Measurements from ENCODE around the gene PRR13.
"Not testable (repeated sequence)": the region's sequence is repeated elsewhere in the genome, so short reads cannot be mapped to it uniquely, and the experiment has no call there.

Gene PRR13

DNA sequence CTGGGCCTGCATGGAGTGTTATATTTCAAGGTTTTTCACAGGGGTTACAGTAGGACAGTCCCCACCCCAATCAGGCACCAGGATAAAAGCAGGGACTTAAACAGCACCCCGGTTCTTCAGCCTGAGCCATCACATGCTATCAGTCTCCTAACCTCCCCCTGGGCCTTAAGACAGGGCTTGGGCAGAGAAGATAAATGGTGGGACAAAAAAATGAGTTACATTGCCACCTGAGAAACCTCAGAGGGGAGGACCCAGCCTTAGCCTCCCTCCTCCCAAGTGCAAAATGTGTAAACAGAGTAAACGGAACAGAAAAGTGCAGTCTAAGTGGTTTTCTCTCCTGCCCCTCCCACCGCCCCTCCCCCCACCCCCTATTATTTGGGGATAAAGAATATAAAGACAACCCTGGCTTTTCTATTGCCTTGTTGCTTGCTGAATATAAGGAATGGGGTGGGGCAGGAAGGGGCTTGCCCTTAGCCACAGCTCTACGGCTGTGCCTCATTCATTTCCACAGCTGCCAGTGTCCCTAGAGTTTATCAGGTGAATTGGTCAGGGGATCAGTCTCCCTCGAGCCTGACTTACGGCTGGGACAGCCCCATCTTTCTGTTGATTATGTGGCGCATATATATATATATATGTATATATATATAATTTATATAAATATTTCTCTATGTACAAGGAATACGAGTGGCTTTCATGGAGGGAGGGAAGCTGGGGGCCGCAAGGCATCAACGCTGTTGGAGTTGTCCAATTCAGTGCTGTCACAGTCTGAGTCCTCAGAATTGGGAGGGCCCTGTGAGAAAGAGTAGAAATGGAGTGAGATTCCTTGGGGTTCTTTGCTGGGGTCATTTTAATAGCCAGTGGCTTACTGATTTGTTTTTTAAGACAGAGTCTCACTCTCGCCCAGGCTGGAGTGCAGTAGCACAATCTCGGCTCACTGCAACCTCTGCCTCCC lies 39.2 kb downstream of the PRR13 start:
- FAIRE-seq (no peak), DNase-seq (ENCODE audit: insufficient read length) (no peak)
- TF ChIP-seq TAF1 (IDR thresholded peaks at IDR 0.05; ENCODE audit: borderline replicate concordance, low read depth, low read length) (no peak), POLR2A (IDR thresholded peaks at IDR 0.05; ENCODE audit: low read depth, low read length) (peak; percentile 26; the same call in 1 of the 2 replicates), POLR2AphosphoS5 (IDR thresholded peaks at IDR 0.05; ENCODE audit: low read depth, low read length) (peak; percentile 53)

DNA sequence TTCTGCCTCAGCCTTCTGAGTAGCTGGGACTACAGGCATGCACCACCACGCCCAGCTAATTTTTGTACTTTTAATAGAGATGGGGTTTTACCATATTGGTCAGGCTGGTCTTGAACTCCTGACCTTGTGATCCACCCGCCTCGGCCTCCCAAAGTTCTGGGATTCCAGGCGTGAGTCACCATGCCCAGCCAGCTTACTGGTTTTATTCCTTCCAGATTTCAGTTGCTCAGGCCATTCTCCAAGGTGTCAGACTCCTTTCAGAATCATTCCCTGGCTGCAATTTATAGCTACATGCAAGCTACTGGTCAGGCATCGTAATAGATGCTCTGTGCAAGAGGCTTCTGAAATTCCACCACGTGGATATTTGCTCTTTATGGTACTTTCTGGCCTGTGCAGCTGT lies 39.9 kb downstream of the PRR13 start:
- not testable (repeated sequence) for FAIRE-seq; DNase-seq (ENCODE audit: insufficient read length)

DNA sequence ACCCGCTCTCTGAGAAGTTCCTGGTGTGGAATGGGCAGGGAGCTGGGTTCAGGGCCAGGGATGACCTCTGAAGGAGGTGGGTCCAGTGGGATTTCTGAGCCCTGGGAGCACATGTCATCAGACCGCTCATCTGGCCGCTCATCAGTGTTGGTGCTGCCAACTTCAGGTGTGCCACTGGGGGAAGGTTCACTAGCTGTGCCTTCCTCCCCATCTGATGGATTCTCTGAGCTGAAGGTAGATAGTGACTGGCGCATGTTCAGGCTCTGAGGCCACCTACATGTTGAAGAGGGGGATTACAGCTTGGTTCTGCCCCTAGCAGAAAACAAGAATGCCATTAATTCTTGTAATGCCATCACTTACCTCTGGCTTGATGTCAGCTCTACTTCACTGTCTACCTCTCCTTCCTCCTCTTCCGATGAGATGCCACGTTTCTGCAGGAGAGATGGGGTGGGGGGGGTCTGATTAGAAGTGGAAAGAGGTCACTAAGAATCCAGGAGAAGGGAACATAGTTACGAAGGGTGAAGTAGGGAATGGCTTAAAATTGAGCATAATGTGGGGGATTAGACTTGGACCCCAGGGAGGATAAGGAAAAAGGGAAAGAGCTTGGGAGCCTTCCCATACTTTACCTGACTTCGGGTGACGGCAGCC lies 40.5 kb downstream of the PRR13 start:
- TF ChIP-seq POLR2AphosphoS5 (IDR thresholded peaks at IDR 0.05; ENCODE audit: low read depth, low read length) (0 out of 2 replicates have a peak, but pooled peaks have one; percentile 21), TAF1 (IDR thresholded peaks at IDR 0.05; ENCODE audit: borderline replicate concordance, low read depth, low read length) (no peak), POLR2A (IDR thresholded peaks at IDR 0.05; ENCODE audit: low read depth, low read length) (peak; percentile 57)
- FAIRE-seq: no peak
- no peak for DNase-seq (ENCODE audit: insufficient read length)

DNA sequence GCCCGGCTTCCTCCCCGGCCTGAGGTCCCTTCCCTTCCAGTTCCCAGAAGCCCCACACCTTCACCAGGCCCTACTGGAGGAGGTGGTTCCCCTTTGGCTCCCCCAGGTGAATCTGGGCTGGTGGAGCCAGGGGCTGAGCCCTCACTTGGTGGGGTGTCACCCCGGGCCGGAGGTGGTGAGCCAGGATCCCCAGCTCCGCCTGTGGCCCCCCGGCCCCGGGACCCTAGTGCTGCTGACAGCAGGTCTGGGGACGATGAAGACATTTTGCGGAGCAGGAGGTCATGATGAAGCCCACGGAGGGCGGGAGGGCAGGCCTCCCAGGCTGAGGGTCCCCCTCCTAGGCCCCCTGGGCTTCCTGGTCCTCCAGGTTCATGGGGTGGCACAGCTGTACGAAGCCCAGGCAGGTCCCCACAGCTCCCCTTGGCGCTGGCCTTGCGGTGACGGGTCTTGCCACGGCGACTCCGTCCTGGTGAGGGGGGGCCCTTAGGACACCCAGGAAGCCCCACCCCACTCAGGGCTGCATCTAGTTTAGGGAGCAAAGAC lies 41.2 kb downstream of the PRR13 start:
- DNase-seq (ENCODE audit: insufficient read length) (no peak), FAIRE-seq (no peak)
- TF ChIP-seq POLR2AphosphoS5 (IDR thresholded peaks at IDR 0.05; ENCODE audit: low read depth, low read length): peak; percentile 68
- TF ChIP-seq POLR2A (IDR thresholded peaks at IDR 0.05; ENCODE audit: low read depth, low read length): no peak; the same call in 1 of the 2 replicates

DNA sequence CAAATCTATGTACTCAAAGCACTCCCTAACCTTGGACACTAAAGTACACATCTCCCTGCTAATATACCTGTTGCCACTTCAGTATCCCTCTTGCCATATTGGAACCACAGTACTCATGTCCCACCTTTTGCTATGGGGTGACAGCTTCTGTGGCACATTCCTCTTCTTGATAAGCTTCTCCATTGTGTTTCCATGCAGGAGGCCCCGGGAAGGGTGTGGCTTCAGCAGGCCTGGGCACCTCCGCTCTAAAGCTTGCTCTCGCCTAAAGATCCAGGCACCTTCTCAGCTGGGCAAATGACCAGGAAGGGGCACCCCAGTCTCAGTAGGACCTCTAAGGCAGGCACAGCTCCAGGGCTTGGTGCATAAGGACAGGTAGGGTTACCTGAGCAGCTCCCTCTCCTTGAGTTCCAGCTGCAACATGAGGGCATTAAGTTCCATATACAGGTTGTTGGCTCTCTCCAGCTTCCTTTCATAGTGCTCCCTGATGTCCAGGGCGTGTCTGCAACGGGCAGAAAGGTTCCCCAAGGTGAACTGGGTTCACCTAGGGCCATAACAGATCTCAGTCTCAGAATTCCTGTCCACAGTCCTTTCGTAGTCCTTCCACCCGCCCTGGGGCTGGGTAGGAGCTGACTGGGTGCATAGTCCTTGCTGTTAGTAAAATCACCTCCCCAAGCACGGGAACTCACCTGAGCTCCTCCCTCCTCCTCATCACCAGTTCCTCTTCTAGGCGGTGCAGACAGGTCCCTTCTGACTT lies 41.9 kb downstream of the PRR13 start:
- FAIRE-seq: no peak
- no peak for TF ChIP-seq TAF1 (IDR thresholded peaks at IDR 0.05; ENCODE audit: borderline replicate concordance, low read depth, low read length)
- peak; percentile 80 for TF ChIP-seq POLR2AphosphoS5 (IDR thresholded peaks at IDR 0.05; ENCODE audit: low read depth, low read length)
- no peak for DNase-seq (ENCODE audit: insufficient read length)

DNA sequence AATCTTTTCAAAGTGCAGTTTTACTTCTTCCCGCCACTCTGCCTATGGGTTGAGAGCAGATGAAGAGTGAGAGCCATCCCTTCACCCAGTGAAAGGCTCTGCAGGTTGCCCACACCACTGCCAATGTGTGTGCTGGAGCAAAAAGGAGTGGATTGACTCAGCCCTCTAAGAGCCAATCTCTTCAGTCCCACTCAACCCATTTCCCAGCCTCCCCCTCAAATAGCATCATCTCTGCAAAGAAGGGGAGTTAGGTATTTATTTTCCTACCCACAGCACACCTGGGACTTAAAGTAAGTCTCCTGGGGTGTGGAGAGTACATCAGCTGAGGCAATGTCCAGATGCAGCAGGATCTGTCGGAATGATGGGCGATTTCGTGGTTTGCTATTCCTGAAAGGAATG lies 42.4 kb downstream of the PRR13 start:
- no peak for FAIRE-seq
- no peak for DNase-seq (ENCODE audit: insufficient read length)
- TF ChIP-seq POLR2AphosphoS5 (IDR thresholded peaks at IDR 0.05; ENCODE audit: low read depth, low read length) (no peak), POLR2A (IDR thresholded peaks at IDR 0.05; ENCODE audit: low read depth, low read length) (no peak), TAF1 (IDR thresholded peaks at IDR 0.05; ENCODE audit: borderline replicate concordance, low read depth, low read length) (no peak)

DNA sequence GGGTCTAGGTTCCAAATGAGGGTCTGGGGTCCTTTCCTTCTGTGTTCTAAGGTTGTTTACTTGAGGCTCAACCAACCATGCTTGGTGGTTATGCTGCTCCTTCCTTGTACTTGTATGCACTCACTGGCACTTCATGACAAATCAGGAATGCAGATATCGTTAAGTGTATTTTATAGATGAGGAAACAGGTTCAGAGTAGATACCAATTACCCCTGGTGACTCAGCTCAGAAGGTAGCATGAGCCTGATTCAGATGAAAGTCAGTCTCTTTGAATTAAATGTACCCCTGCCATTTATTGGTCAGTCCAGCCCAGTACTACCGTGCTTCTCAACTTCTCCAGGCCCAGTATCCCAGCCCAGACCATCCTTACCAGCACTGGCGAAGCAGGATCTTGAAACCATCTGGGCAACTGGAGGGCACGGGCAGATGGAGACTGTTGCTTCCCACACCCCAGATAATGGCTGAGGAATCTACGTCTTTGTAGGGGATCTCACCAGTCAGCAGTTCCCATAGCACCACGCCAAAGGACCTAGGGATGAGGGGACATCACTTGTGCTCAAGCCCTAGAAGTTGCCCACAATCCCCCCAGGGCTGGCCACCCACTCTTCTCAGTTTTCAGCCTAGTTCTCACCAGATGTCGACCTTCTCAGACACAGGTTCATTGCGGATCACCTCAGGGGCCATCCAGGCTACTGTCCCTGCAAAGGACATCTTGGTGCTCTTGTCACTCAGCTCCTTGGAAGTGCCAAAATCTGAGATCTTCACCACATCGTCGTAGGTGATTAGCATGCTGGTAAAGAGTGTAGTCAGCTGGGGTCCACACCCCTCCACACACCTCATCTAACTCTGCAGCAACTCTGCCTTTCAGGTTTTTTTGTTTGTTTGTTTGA lies 43.4 kb downstream of the PRR13 start:
- no peak for DNase-seq (ENCODE audit: insufficient read length)
- TF ChIP-seq POLR2AphosphoS5 (IDR thresholded peaks at IDR 0.05; ENCODE audit: low read depth, low read length): no peak; the same call in 1 of the 2 replicates
- no peak; the same call in 1 of the 2 replicates for TF ChIP-seq POLR2A (IDR thresholded peaks at IDR 0.05; ENCODE audit: low read depth, low read length)
- no peak for TF ChIP-seq TAF1 (IDR thresholded peaks at IDR 0.05; ENCODE audit: borderline replicate concordance, low read depth, low read length)
- no peak for FAIRE-seq

DNA sequence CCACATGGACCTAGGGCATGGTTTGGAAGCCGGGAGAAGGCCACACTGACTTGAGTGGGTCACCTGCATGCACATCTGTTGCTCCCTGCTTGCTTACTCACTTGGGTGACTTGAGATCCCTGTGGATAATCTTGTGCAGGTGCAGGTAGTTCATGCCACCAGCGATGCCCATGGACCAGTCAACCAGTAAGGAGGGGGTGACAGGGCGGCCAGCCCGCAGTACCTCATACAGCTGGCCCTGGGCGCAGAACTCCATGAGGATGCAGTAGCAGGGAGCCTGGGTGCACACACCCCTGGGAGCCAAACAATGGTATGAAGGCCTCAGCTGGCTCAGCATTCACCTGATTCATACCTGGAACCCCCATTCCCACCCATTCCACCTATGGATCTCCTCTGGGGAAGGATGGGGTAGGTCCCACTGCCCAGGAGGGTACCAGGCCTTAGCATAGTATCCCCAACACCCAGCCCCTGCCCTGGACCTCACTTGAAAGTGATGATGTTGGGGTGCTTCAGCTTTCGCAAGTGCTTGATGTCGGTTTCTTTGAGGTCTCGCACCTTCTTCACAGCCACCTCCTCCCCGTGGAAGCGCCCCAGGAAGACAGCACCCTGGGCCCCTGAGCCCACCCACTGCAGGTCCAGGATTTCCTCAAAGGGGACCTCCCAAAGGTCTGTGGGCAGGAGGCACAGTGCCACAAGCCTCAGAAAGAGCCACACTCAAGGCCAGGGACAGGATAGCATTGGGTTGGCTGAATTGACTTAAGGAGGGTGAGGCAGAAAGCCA lies 44.6 kb downstream of the PRR13 start:
- no peak; the same call in none of the 2 replicates for TF ChIP-seq POLR2AphosphoS5 (IDR thresholded peaks at IDR 0.05; ENCODE audit: low read depth, low read length)
- TF ChIP-seq POLR2A (IDR thresholded peaks at IDR 0.05; ENCODE audit: low read depth, low read length): peak; percentile 14
- FAIRE-seq: no peak
- no peak for DNase-seq (ENCODE audit: insufficient read length)

DNA sequence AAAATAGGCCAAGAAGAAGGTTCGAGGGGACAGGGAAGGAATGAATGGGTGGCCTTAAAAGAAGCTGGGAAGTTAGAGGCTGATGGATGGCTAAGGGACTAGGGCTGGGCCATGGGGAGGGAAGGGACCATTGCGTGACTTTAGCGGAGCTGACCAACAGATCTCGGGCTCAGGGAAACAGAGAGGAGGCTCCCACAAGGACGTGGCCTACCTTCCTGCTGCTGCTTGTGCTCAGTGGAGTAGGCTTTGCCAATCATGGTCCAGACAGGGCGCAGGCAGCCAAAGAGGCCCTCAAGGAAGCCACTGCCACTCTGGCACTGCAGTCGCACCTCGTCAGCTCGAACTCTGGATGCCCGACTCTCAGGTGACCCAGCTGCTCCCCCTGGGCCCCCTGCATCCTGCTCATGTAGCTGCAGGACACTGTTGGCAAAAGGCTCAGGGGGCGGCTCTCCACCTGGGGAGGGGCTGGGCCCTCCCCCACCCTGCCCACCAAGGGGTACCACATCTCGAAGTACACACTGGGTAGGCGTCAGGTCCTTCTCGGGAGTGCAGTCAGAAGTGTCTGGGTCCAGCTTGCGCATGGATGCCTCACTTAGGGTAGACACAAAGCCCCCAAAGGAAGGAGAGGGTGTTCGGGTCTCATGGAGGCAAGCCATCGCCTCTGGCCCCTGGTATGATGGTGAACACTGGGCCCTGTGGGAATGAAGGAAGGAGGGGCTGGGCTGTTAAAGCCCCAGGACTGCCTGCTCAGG lies 45.4 kb downstream of the PRR13 start:
- FAIRE-seq: no peak
- DNase-seq (ENCODE audit: insufficient read length): no peak
- no peak; the same call in 1 of the 2 replicates for TF ChIP-seq POLR2AphosphoS5 (IDR thresholded peaks at IDR 0.05; ENCODE audit: low read depth, low read length)
- TF ChIP-seq TAF1 (IDR thresholded peaks at IDR 0.05; ENCODE audit: borderline replicate concordance, low read depth, low read length): no peak
- no peak; the same call in 1 of the 2 replicates for TF ChIP-seq POLR2A (IDR thresholded peaks at IDR 0.05; ENCODE audit: low read depth, low read length)
